GM12878 (cell line): ENCODE results near the gene LIN7B. TPM values are rescaled to one million over a fixed set of nuclear protein-coding genes. Genes with fewer than 3 reads are reported as not detected.

ENCODE experiments used
- ATAC-seq: fragments of 200-7000 bp; cut with Tn5 transposase; 3 replicates; pipeline ENCODE4 v1.9.1; 2020; ENCODE audit warnings: mild to moderate bottlenecking, moderate library complexity
- BruUV-seq: library from RNA; stranded (reverse); fragments of 400-500 nt; replicated peaks from 2 replicates; lab custom pipeline; 2021; lab: Mats Ljungman, UMichigan
- CTCF ChIA-PET: fragments of 300-600 bp; sonication (Branson Sonifier 250); formaldehyde crosslinking; extraction: SDS; loops from one replicate; lab custom pipeline; 2021; ENCODE audit warnings: inconsistent platforms; lab: Yijun Ruan, JAX
- POLR2A ChIA-PET: fragments of 350-600 bp; formaldehyde crosslinking; extraction: SDS; loops from one replicate; lab custom pipeline; 2021; ENCODE audit warnings: inconsistent platforms; lab: Charles Lee
- RAD21 ChIA-PET: fragments of 300-600 bp; sonication (Branson Sonifier 250); formaldehyde crosslinking; loops from one replicate; lab custom pipeline; 2023; ENCODE audit warnings: antibody characterized with exemption; ENCODE audit not compliant: unreplicated experiment; lab: Charles Lee
- SMC1A ChIA-PET: fragments of 300-600 bp; sonication (Branson Sonifier 250); formaldehyde crosslinking; loops from one replicate; lab custom pipeline; 2023; ENCODE audit not compliant: unreplicated experiment, uncharacterized antibody; lab: Charles Lee
- DNase-seq: peaks from one replicate; pipeline ENCODE4 v3.0.0-alpha.2; 2011; ENCODE audit warnings: low read depth, low spot score
- FAIRE-seq: peaks from 3 replicates; lab custom pipeline; 2011; peaks lifted over from hg19 to GRCh38; lab: Jason Lieb, UNC
- H2AFZ ChIP-seq: 2 replicates; pipeline ENCODE4 v1.6.0; 2011; ENCODE audit warnings: low read depth, low read length, control low read depth; ENCODE audit not compliant: control insufficient read depth
- H3K27ac ChIP-seq: 2 replicates; pipeline ENCODE4 v1.5.1; 2011; ENCODE audit warnings: control low read depth; ENCODE audit not compliant: control insufficient read depth, insufficient read depth
- H3K27me3 ChIP-seq, 2 experiments: replicated peaks in 1 of 2; 2 replicates each; pipeline versions ENCODE4 v1.6.0 to v1.6.1; 2011; ENCODE audit warnings: low read length in 1 of 2; ENCODE audit not compliant: control insufficient read depth in 2 of 2, insufficient read depth in 2 of 2
- H3K36me3 ChIP-seq, 2 experiments: 2 replicates each; pipeline ENCODE4 v1.5.1; 2011; ENCODE audit warnings: low read length in 1 of 2; ENCODE audit not compliant: control insufficient read depth in 2 of 2, insufficient read depth in 2 of 2
- H3K4me1 ChIP-seq: 2 replicates; pipeline ENCODE4 v1.6.1; 2011; ENCODE audit warnings: mild to moderate bottlenecking, low read length, moderate library complexity, mixed read lengths; ENCODE audit not compliant: control insufficient read depth, insufficient read depth
- H3K4me2 ChIP-seq: 2 replicates; pipeline ENCODE4 v1.6.0; 2011; ENCODE audit warnings: control low read depth; ENCODE audit not compliant: control insufficient read depth, insufficient read depth
- H3K4me3 ChIP-seq: fragments of 200-600 bp; sonication (generic); 2 replicates; pipeline ENCODE4 v1.5.1; 2016
- H3K79me2 ChIP-seq: 2 replicates; pipeline ENCODE4 v1.6.0; 2011; ENCODE audit warnings: low read length; ENCODE audit not compliant: control insufficient read depth, insufficient read depth
- H3K9ac ChIP-seq: 2 replicates; pipeline ENCODE4 v1.8.0; 2011; ENCODE audit warnings: low read length, control low read depth, mixed read lengths; ENCODE audit not compliant: control insufficient read depth, insufficient read depth
- H3K9me3 ChIP-seq: replicated peaks from 3 replicates; pipeline ENCODE4 v1.5.1; 2011; ENCODE audit warnings: mild to moderate bottlenecking, low read length; ENCODE audit not compliant: control insufficient read depth, insufficient read depth
- H4K20me1 ChIP-seq: 2 replicates; pipeline ENCODE4 v1.6.0; 2011; ENCODE audit not compliant: control insufficient read depth, insufficient read depth
- POLR2A ChIP-seq: IDR thresholded peaks from 2 replicates; pipeline ENCODE4 v1.6.1; 2011; ENCODE audit warnings: low read depth, mild to moderate bottlenecking, low read length
- POLR2AphosphoS2 ChIP-seq: IDR thresholded peaks from 2 replicates; pipeline ENCODE4 v1.6.1; 2011; ENCODE audit warnings: low read depth, mild to moderate bottlenecking, low read length, improper control_type of control experiment, moderate library complexity
- POLR2AphosphoS5 ChIP-seq: IDR thresholded peaks from 2 replicates; pipeline ENCODE4 v1.6.1; 2011; ENCODE audit warnings: mild to moderate bottlenecking, low read length, inconsistent platforms
- ZBED1 ChIP-seq: IDR thresholded peaks from 2 replicates; pipeline ENCODE4 v1.6.1; 2016; ENCODE audit warnings: borderline replicate concordance
- WGBS: methylation state at CpG from one replicate; pipeline ENCODE4 v1.1.6; 2016; ENCODE audit warnings: low lambda C conversion rate; ENCODE audit not compliant: insufficient replicate concordance, insufficient coverage; ENCODE audit errors: missing lambda C conversion rate; 5-methylcytosine and 5-hydroxymethylcytosine counted together
- in situ Hi-C: fragments of 300-500 bp; cut with MboI; formaldehyde crosslinking; loops from 9 replicates; pipeline ENCODE4 v1.14.3; 2018; ENCODE audit warnings: mixed read lengths
- intact Hi-C: fragments of 100-400 bp; cut with micrococcal nuclease; formaldehyde crosslinking; loops from one replicate; pipeline ENCODE4 v1.14.2; 2022; ENCODE audit not compliant: unreplicated experiment
- polyA plus RNA-seq, 11 experiments: library from polyadenylated mRNA; depleted of rRNA in 4 of 11; unstranded in 6 of 11; stranded (reverse) in 5 of 11; fragments of >200 nt; fragmentation: Nextera tagmentation in 4 of 11; fragmentation: Illumina TruSeq in 1 of 11; extraction: Ambion mirVana in 4 of 11; extraction: Trizol in 1 of 11; gene quantifications; 1 replicate in 1 of 11; 2 replicates in 10 of 11; pipeline versions ENCODE4 v1.2.1 to v1.2.3, GENCODE V29; 2011 to 2016; ENCODE audit warnings: inconsistent platforms in 2 of 11, missing spikeins in 2 of 11, low read depth in 1 of 11
- total RNA-seq, 4 experiments: library from RNA; depleted of rRNA in 3 of 4; stranded (reverse); fragments of >200 nt in 3 of 4; fragmentation: Illumina TruSeq in 1 of 4; extraction: Trizol in 1 of 4; gene quantifications; 2 replicates each; pipeline versions ENCODE4 v1.2.1 to v1.2.3, GENCODE V29; 2013 to 2021
- TF ChIP-seq, protein P1 (sequence below): IDR thresholded peaks from 2 replicates; pipeline ENCODE4 v1.6.1; 2012; ENCODE audit warnings: low read length, inconsistent platforms

Gene LIN7B
- total and polyA plus RNA-seq, 10 of the 15 experiments (the other 5 are each of a cell fraction or from before 2014, with no cell fraction given), result 0.15 to 3.5 (median 1.6) TPM; not detected in 2

DNA sequence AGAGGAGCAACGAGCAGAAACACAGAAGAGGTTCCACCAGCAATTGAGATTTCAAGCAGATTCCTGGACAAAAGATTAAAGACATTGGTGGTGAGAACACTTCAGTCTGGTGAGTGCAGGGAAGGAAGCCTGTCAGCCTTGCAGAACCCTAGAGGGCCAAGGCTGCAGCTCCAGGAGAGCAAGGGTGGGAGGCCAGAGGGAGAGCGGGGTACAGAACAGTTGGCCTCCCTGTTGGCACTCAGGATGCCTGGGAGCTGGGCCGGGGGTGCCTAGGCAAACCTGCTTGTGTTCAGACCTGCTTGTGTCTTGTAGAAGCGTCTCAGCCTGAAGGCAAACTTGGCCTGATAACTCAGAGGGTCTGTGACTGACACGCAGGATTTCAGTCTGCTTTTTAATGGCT, 5.1 kb upstream of the LIN7B start:
- Histone ChIP-seq H3K9ac (no peak overlapping the region), H3K4me2 (no peak overlapping the region), H2AFZ (no peak overlapping the region), H3K4me3 (no peak overlapping the region), H3K27ac (no peak overlapping the region), H3K79me2 (no peaks in the 10 kb centered on the region), H3K9me3 (no peaks in the 10 kb centered on the region), H4K20me1 (no peaks in the 10 kb centered on the region), H3K36me3 (peaks cover 7 to 37% of the 10 kb centered on the region in 2 experiments), H3K4me1 (peaks cover 4% of the 10 kb centered on the region), H3K27me3 (no peaks in the 10 kb centered on the region)
- DNase-seq (no peak), ATAC-seq (no peak), FAIRE-seq (no peak)
- ChIA-PET SMC1A (no interaction called here), RAD21 (no interaction called here), POLR2A (interaction anchor here (0.7 kb wide), 1 partner anchor 341 kb away, joined by 8 read pairs; no protein-coding TSS in a partner anchor), CTCF (interaction anchor here (1.0 to 1.7 kb wide), 3 partner anchors 11 to 90 kb away, joined by 3 to 9 read pairs (median 3); no protein-coding TSS in a partner anchor)
- no TSS peak for BruUV-seq
- TF ChIP-seq ZBED1 (no peak), POLR2AphosphoS5 (peak; percentile 51; the same call in 1 of the 2 replicates), POLR2A (peak; percentile 54)
- in situ Hi-C loops (no loop called here), intact Hi-C loops (no loop called here)
- WGBS, result 99% methylated on average over 5 of the region's 5 CpGs

DNA sequence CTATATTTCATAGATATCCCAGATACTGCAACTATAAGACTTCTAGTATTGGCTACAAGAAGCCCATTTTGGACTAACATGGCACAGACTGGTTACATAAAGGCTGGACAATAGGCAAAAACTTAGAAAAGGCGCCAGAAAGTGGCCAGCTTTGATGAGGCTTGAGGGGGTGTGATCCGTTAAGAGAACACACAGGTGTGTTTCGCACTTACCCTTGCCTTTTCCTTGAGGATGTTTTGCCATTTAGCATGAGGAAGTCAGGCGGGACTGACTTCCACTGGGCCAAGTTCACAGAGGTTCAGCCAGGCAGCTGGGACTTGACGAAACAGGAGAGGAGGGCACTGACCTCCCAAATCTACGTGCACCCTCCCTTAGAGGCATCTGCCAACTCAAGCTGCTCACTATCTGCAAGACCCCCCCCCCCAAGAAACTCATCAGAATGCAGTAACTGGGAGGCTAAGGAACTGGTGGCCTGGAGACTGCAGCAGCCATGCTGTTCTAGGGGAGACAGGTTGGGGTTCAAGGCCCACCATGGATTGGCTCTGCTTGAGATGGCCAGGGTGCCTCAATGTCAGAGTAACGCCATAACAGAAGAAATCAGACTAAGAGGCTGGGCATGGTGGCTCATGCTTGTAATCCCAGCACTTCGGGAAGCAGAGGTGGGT, 4.5 kb upstream of the LIN7B start:
- BruUV-seq, result no TSS peak
- RAD21 ChIA-PET, result no interaction called here
- WGBS, result 88% methylated on average over 8 of the region's 8 CpGs
- intact Hi-C loops (no loop called here), in situ Hi-C loops (no loop called here)
- ATAC-seq (no peak), DNase-seq (no peak), FAIRE-seq (no peak)
- SMC1A ChIA-PET, result no interaction called here
- Histone ChIP-seq H3K27me3 (no peaks in the 10 kb centered on the region), H3K4me1 (peaks cover 4% of the 10 kb centered on the region), H3K9me3 (no peaks in the 10 kb centered on the region), H2AFZ (no peak overlapping the region), H3K79me2 (no peaks in the 10 kb centered on the region), H3K36me3 (peaks cover 7 to 30% of the 10 kb centered on the region in 2 experiments), H3K4me2 (no peak overlapping the region), H4K20me1 (no peaks in the 10 kb centered on the region), H3K27ac (no peak overlapping the region), H3K9ac (no peak overlapping the region), H3K4me3 (no peak overlapping the region)
- TF ChIP-seq, protein P1, sequence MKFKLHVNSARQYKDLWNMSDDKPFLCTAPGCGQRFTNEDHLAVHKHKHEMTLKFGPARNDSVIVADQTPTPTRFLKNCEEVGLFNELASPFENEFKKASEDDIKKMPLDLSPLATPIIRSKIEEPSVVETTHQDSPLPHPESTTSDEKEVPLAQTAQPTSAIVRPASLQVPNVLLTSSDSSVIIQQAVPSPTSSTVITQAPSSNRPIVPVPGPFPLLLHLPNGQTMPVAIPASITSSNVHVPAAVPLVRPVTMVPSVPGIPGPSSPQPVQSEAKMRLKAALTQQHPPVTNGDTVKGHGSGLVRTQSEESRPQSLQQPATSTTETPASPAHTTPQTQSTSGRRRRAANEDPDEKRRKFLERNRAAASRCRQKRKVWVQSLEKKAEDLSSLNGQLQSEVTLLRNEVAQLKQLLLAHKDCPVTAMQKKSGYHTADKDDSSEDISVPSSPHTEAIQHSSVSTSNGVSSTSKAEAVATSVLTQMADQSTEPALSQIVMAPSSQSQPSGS, result no peak
- peak; percentile 54; the same call in 1 of the 2 replicates for TF ChIP-seq POLR2AphosphoS2
- POLR2A ChIA-PET, result interaction anchor here (0.7 kb wide), 1 partner anchor 341 kb away, joined by 8 read pairs; no protein-coding TSS in a partner anchor
- CTCF ChIA-PET, result interaction anchor here (1.1 to 1.7 kb wide), 2 partner anchors 12 to 37 kb away, joined by 3 to 9 read pairs; no protein-coding TSS in a partner anchor
